Measurements from ENCODE around the gene DACT2. TPM values are rescaled to one million over a fixed set of nuclear protein-coding genes. Genes with fewer than 3 reads are reported as not detected.
"Not testable (repeated sequence)": the region's sequence is repeated elsewhere in the genome, so short reads cannot be mapped to it uniquely, and the experiment has no call there.

Gene DACT2
- total RNA-seq, 2 donors from 2014 or later = not detected

GRCh38 chr6:168299541-168300511 is 19.8 kb downstream of the DACT2 start:
- Mint-ChIP-seq H3K4me3 (no peak overlapping the region), H3K9me3 (no peaks in the 10 kb centered on the region), H3K4me1 (ENCODE audit: low read depth in 2 of 2) (no peaks in the 10 kb centered on the region), H3K27ac (no peak overlapping the region), H3K27me3 (peaks cover 23 to 24% of the 10 kb centered on the region in 2 donors), H3K36me3 (no peaks in the 10 kb centered on the region)
- peak in 1 of 2 donors; percentile 40 for ATAC-seq
- no peak for DNase-seq (ENCODE audit: low spot score)

GRCh38 chr6:168297643-168298042 is 21.9 kb downstream of the DACT2 start:
- DNase-seq (ENCODE audit: low spot score) (no peak), ATAC-seq (no peak)
- Mint-ChIP-seq H3K4me1 (ENCODE audit: low read depth in 2 of 2) (no peaks in the 10 kb centered on the region), H3K4me3 (no peak overlapping the region), H3K36me3 (no peaks in the 10 kb centered on the region), H3K27ac (no peak overlapping the region), H3K9me3 (no peaks in the 10 kb centered on the region), H3K27me3 (peaks cover 23 to 24% of the 10 kb centered on the region in 2 donors)

- Mint-ChIP-seq H3K9me3 (no peaks in the 10 kb centered on the region), H3K27me3 (peaks cover 19 to 23% of the 10 kb centered on the region in 2 donors), H3K4me1 (ENCODE audit: low read depth in 2 of 2) (no peaks in the 10 kb centered on the region)
Observed at GRCh38 chr6:168294901-168295300, 24.7 kb downstream of the DACT2 start.

GRCh38 chr6:168293636-168294530 is 25.7 kb downstream of the DACT2 start:
- Mint-ChIP-seq H3K36me3 (no peaks in the 10 kb centered on the region), H3K27ac (no peak overlapping the region), H3K4me3 (no peak overlapping the region), H3K4me1 (ENCODE audit: low read depth in 2 of 2) (no peaks in the 10 kb centered on the region), H3K27me3 (peaks cover 20 to 23% of the 10 kb centered on the region in 2 donors), H3K9me3 (no peaks in the 10 kb centered on the region)
- DNase-seq (ENCODE audit: low spot score) (no peak), ATAC-seq (peak in 1 of 2 donors; percentile 43)

More at GRCh38 chr6:168294901-168295300, 24.7 kb downstream of the DACT2 start:
- H3K36me3 Mint-ChIP-seq = no peaks in the 10 kb centered on the region
- H3K27ac Mint-ChIP-seq = no peak overlapping the region
- ATAC-seq (no peak), DNase-seq (ENCODE audit: low spot score) (no peak)
- no peak overlapping the region for H3K4me3 Mint-ChIP-seq

- peaks cover 30 to 33% of the 10 kb centered on the region in 2 donors for H3K27me3 Mint-ChIP-seq
- H3K36me3 Mint-ChIP-seq = no peaks in the 10 kb centered on the region
- no peaks in the 10 kb centered on the region for H3K4me1 Mint-ChIP-seq (ENCODE audit: low read depth in 2 of 2)
- ATAC-seq (no peak), DNase-seq (ENCODE audit: low spot score) (no peak)
- no peaks in the 10 kb centered on the region for H3K9me3 Mint-ChIP-seq
- no peak overlapping the region for H3K27ac Mint-ChIP-seq
- no peak overlapping the region for H3K4me3 Mint-ChIP-seq
Observed at GRCh38 chr6:168292826-168293225, 26.8 kb downstream of the DACT2 start.

GRCh38 chr6:168291450-168291849 is 28.1 kb downstream of the DACT2 start:
- no peak for ATAC-seq
- peaks cover 22 to 26% of the 10 kb centered on the region in 2 donors for H3K27me3 Mint-ChIP-seq
- H3K4me1 Mint-ChIP-seq (ENCODE audit: low read depth in 2 of 2) = no peaks in the 10 kb centered on the region

GRCh38 chr6:168290095-168290494 is 29.5 kb downstream of the DACT2 start:
- ATAC-seq (no peak), DNase-seq (ENCODE audit: low spot score) (no peak)
- H3K27ac Mint-ChIP-seq = no peak overlapping the region
- H3K4me3 Mint-ChIP-seq = no peak overlapping the region
- H3K36me3 Mint-ChIP-seq = no peaks in the 10 kb centered on the region
- H3K27me3 Mint-ChIP-seq = peaks cover 10 to 24% of the 10 kb centered on the region in 2 donors
- H3K4me1 Mint-ChIP-seq (ENCODE audit: low read depth in 2 of 2) = no peaks in the 10 kb centered on the region
- H3K9me3 Mint-ChIP-seq = no peaks in the 10 kb centered on the region

More at GRCh38 chr6:168291450-168291849, 28.1 kb downstream of the DACT2 start:
- DNase-seq (ENCODE audit: low spot score) = no peak
- Mint-ChIP-seq H3K9me3 (no peaks in the 10 kb centered on the region), H3K4me3 (no peak overlapping the region), H3K36me3 (no peaks in the 10 kb centered on the region), H3K27ac (no peak overlapping the region)

- ATAC-seq (no peak), DNase-seq (ENCODE audit: low spot score) (no peak)
- no peaks in the 10 kb centered on the region for H3K36me3 Mint-ChIP-seq
- H3K9me3 Mint-ChIP-seq = no peaks in the 10 kb centered on the region
- no peaks in the 10 kb centered on the region for H3K4me1 Mint-ChIP-seq (ENCODE audit: low read depth in 2 of 2)
- H3K27me3 Mint-ChIP-seq = peaks cover 10 to 25% of the 10 kb centered on the region in 2 donors
- H3K27ac Mint-ChIP-seq = no peak overlapping the region
- H3K4me3 Mint-ChIP-seq = no peak overlapping the region
Observed at GRCh38 chr6:168289571-168289962, 30.0 kb downstream of the DACT2 start.

- ATAC-seq (no peak), DNase-seq (ENCODE audit: low spot score) (no peak)
- Mint-ChIP-seq H3K27me3 (peaks cover 10 to 25% of the 10 kb centered on the region in 2 donors), H3K4me3 (no peak overlapping the region), H3K9me3 (no peaks in the 10 kb centered on the region), H3K4me1 (ENCODE audit: low read depth in 2 of 2) (no peaks in the 10 kb centered on the region), H3K36me3 (no peaks in the 10 kb centered on the region), H3K27ac (no peak overlapping the region)
Observed at GRCh38 chr6:168288781-168289570, 30.6 kb downstream of the DACT2 start.

GRCh38 chr6:168287460-168287859 is 32.1 kb downstream of the DACT2 start:
- ATAC-seq; H3K4me1 Mint-ChIP-seq (ENCODE audit: low read depth in 2 of 2); H3K36me3 Mint-ChIP-seq; H3K4me3 Mint-ChIP-seq; H3K9me3 Mint-ChIP-seq; H3K27ac Mint-ChIP-seq; DNase-seq (ENCODE audit: low spot score): not testable (repeated sequence)
- H3K27me3 Mint-ChIP-seq = peaks cover 10 to 21% of the 10 kb centered on the region in 2 donors

GRCh38 chr6:168286771-168287446 is 32.7 kb downstream of the DACT2 start:
- H3K4me3 Mint-ChIP-seq; H3K4me1 Mint-ChIP-seq (ENCODE audit: low read depth in 2 of 2); ATAC-seq; H3K27ac Mint-ChIP-seq; H3K36me3 Mint-ChIP-seq; H3K9me3 Mint-ChIP-seq; DNase-seq (ENCODE audit: low spot score): not testable (repeated sequence)
- peaks cover 10 to 21% of the 10 kb centered on the region in 2 donors for H3K27me3 Mint-ChIP-seq

- Mint-ChIP-seq H3K27ac (no peak overlapping the region), H3K4me3 (no peak overlapping the region), H3K9me3 (no peaks in the 10 kb centered on the region), H3K36me3 (no peaks in the 10 kb centered on the region), H3K27me3 (peaks cover 10 to 21% of the 10 kb centered on the region in 2 donors), H3K4me1 (ENCODE audit: low read depth in 2 of 2) (peaks cover 0 to 3% of the 10 kb centered on the region in 2 donors)
- ATAC-seq (no peak), DNase-seq (ENCODE audit: low spot score) (no peak)
Observed at GRCh38 chr6:168286116-168286515, 33.5 kb downstream of the DACT2 start.
